ENCODE data around the gene CLDN7. TPM values are rescaled to one million over a fixed set of nuclear protein-coding genes. Genes with fewer than 3 reads are reported as not detected.
A peak's percentile ranks its signal among the peaks of the same experiment; 100 is the strongest.

CLDN7 gene
- total and polyA plus RNA-seq, 5 donors = 1.8 to 3.4 (median 2.9) TPM

DNA sequence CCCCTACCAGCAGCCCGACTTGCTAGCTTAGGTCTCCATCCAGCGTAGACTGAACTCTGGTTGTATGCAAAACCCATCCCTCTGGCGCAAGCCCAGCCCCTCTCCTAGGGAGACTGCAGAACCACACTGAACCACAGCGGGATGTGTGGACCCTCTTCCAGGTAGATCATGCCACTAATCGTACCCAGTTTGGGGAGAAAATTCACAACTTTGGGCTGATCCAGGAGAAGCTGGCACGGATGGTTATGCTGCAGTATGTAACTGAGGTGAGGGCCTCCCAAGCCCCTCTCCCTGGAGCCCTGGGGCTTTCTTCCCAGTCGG is 39.3 kb downstream of the CLDN7 start:
- intact Hi-C loops (cut with DNase I) = no loop called here
- WGBS = 76% methylated on average over 7 of the region's 7 CpGs
- Histone ChIP-seq H3K4me3 (ENCODE audit: low read length) (no peak overlapping the region), H3K27ac (ENCODE audit: low read length) (no peak overlapping the region), H3K27me3 (ENCODE audit: control insufficient read depth, insufficient read depth) (no peaks in the 10 kb centered on the region), H3K4me1 (ENCODE audit: control insufficient read depth, insufficient read depth, low read length) (peaks cover 2% of the 10 kb centered on the region), H3K9me3 (ENCODE audit: control insufficient read depth, low read length) (no peaks in the 10 kb centered on the region)
- no peak for ATAC-seq
- peak in 1 of 3 donors; percentile 54 for DNase-seq

DNA sequence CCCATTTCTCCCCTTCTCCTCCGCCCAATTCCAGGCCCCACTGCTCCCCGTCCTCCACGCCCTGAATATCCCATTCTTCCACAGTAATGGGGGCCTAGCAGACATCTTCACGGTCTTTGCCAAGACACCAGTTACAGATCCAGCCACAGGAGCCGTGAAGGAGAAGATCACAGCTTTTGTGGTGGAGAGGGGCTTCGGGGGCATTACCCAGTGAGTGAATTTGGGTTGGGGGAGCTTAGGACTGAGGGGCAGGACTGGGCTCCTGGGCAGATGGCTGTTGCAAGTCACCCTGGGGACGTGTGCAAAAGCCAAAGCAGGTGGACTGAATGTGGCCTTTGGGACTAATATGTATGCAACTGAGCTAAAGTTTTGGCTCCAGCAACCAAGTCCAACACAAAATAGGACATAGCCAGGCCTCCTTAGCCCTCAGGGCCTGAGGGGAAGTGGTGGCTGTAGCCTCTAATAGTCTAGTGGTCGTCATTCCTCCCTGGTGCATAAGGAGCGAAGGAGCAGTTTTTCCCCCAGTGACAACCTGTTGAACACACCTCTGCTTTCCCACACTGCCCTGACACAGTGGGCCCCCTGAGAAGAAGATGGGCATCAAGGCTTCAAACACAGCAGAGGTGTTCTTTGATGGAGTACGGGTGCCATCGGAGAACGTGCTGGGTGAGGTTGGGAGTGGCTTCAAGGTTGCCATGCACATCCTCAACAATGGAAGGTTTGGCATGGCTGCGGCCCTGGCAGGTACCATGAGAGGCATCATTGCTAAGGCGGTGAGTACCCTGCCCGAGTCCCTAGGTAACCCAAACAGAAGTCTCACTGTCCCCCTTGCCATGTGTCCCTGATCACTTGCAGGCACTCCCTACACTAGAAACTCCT is 39.9 kb downstream of the CLDN7 start:
- intact Hi-C loops (cut with DNase I) = no loop called here
- no peak overlapping the region for H3K4me3 ChIP-seq (ENCODE audit: low read length)
- ATAC-seq = no peak
- H3K4me1 ChIP-seq (ENCODE audit: control insufficient read depth, insufficient read depth, low read length) = peaks cover 2% of the 10 kb centered on the region
- DNase-seq = peak in 2 of 3 donors; percentile 7 to 47
- H3K9me3 ChIP-seq (ENCODE audit: control insufficient read depth, low read length) = no peaks in the 10 kb centered on the region
- H3K27ac ChIP-seq (ENCODE audit: low read length) = no peak overlapping the region
- H3K27me3 ChIP-seq (ENCODE audit: control insufficient read depth, insufficient read depth) = no peaks in the 10 kb centered on the region
- 77% methylated on average over 15 of the region's 15 CpGs for WGBS

DNA sequence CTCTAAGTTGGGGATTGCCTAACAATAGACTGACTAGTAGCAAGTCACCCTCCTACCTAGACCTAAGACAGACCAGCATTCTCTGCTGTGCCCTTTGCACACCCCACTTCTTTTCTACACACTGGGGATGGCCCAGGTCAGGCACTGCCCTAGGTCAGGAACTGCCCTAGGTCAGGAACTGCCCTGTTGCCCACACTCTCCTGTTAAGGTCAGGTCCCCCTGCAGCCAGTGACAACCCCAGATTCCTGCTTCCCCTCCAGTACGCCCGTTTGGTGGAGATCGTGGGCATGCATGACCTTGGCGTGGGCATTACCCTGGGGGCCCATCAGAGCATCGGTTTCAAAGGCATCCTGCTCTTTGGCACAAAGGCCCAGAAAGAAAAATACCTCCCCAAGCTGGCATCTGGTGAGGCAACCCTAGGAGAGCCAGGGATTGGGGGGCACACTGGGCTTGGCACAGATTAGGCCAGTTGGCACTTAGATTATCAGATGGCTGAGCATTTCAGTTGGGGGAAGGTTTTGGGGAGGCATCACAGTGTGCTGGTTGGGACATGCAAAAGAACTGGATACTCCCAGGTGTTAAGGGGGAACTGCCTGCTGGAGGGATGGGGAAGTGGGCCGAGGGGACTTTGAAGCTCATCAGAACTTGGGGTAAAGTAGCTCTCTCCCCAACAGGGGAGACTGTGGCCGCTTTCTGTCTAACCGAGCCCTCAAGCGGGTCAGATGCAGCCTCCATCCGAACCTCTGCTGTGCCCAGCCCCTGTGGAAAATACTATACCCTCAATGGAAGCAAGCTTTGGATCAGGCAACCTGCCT is 40.8 kb downstream of the CLDN7 start:
- Histone ChIP-seq H3K4me1 (ENCODE audit: control insufficient read depth, insufficient read depth, low read length) (peaks cover 2% of the 10 kb centered on the region), H3K4me3 (ENCODE audit: low read length) (no peak overlapping the region), H3K27ac (ENCODE audit: low read length) (no peak overlapping the region), H3K9me3 (ENCODE audit: control insufficient read depth, low read length) (no peaks in the 10 kb centered on the region), H3K27me3 (ENCODE audit: control insufficient read depth, insufficient read depth) (no peaks in the 10 kb centered on the region)
- ATAC-seq = no peak
- intact Hi-C loops (cut with DNase I) = no loop called here
- WGBS = 72% methylated on average over 10 of the region's 10 CpGs
- DNase-seq = peak in 2 of 3 donors; percentile 8 to 53

DNA sequence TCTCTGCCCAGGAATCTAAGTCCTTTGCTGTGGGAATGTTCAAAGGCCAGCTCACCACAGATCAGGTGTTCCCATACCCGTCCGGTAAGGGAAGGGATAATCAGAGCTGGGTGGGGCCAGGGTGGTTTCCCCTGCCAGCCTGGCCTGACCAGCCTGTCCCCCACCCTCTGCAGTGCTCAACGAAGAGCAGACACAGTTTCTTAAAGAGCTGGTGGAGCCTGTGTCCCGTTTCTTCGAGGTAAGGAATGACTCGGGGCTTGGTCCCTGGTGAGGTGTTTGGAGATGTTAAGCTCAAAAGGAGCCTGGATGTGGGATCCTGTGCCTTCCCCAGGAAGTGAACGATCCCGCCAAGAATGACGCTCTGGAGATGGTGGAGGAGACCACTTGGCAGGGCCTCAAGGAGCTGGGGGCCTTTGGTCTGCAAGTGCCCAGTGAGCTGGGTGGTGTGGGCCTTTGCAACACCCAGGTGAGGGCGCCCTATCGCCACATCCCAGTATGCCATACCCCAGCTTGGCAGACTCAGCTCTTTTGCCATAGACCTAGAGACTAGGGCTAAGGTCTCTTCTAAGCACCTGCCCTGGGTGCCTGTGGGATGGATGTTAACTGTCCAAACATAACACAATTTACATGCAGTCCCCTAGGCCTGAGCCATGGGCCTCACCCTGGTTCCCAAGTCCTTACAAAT is 41.5 kb downstream of the CLDN7 start:
- Histone ChIP-seq H3K27ac (ENCODE audit: low read length) (peak overlapping the region; percentile 95), H3K27me3 (ENCODE audit: control insufficient read depth, insufficient read depth) (no peaks in the 10 kb centered on the region), H3K9me3 (ENCODE audit: control insufficient read depth, low read length) (no peaks in the 10 kb centered on the region), H3K4me1 (ENCODE audit: control insufficient read depth, insufficient read depth, low read length) (peaks cover 2% of the 10 kb centered on the region), H3K4me3 (ENCODE audit: low read length) (peak overlapping the region; percentile 78)
- peak; percentile 0 to 12 for ATAC-seq
- intact Hi-C loops (cut with DNase I) = no loop called here
- 30% methylated on average over 11 of the region's 11 CpGs for WGBS
- peak; percentile 56 to 76 (median 72) for DNase-seq

DNA sequence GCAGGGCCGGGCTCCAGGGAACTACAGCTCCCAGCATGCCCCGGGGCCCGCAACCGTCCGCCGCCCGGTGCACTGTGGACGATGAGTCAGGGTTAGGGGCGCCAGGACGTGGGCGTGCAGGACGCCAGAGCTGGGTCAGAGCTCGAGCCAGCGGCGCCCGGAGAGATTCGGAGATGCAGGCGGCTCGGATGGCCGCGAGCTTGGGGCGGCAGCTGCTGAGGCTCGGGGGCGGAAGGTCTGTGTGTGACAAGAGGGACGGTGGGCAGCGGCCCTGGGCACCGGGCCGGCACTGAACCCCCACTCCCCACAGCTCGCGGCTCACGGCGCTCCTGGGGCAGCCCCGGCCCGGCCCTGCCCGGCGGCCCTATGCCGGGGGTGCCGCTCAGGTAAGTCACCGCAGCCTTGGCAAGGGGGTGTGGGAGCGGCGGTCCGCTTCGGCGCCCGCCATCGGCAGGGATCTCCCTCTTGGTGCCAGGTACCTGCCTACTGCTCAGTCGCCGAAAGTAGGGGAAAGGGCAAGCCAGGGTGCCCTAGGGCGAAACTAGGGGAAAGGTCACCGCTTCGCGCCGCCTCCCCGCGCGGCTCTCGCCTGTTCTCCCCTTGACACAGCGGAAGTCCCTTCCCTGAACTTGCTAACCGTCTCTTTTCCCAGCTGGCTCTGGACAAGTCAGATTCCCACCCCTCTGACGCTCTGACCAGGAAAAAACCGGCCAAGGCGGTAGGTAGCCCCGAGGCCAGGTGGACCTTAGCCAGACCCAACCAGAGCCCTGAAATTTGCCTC is 42.3 kb downstream of the CLDN7 start, which contains the start of the genes ACADVL and DLG4:
Gene ACADVL (plus strand): TSS at position 127 of the 781 bp plus-strand sequence. CDS start 47 bp downstream, at position 174.
Gene DLG4 (minus strand): TSS at position 25 of the 781 bp plus-strand sequence.
- peak within 1 kb of the TSS; percentile 78 for H3K4me3 ChIP-seq (ENCODE audit: low read length)
- DNase-seq = peak; percentile 97 to 98 (median 97)
- under 1% methylated on average over 63 of the region's 63 CpGs for WGBS
- H3K4me1 ChIP-seq (ENCODE audit: control insufficient read depth, insufficient read depth, low read length) = peaks cover 2% of the 10 kb centered on the region
- H3K27ac ChIP-seq (ENCODE audit: low read length) = peak within 1 kb of the TSS; percentile 95
- peak; percentile 87 to 88 for ATAC-seq
- no peaks in the 10 kb centered on the region for H3K27me3 ChIP-seq (ENCODE audit: control insufficient read depth, insufficient read depth)
- intact Hi-C loops (cut with DNase I) = no loop called here
- no peaks in the 10 kb centered on the region for H3K9me3 ChIP-seq (ENCODE audit: control insufficient read depth, low read length)

DNA sequence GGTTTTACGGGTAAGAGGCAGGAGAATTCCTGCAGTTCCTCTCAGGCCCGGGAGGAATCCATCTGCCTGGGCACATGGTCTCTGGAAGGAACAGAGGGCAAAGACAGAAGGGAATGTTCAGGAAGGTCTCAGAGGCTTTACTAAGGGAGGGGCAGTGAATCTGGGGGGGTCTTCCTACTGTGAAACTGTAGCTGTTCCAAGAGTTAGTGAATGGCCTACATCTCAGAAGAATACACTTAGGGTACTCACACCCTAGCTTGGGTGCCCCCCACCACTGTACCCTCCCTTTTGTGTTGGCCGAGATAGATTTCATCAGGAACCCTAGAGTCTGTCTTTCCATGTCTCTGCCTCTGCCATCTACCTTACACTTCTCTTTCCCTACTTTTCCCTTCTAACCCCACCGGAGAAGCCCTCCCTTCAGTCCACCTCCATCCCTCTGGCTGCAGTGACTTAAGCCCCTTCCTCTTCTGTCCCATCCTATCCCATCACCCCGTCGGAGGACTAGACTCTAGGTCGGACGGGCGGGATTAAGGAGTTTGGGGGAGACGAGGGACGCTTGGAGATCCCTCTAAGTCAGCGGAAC is 43.0 kb downstream of the CLDN7 start:
- peak in 2 of 3 donors; percentile 6 to 13 for DNase-seq
- H3K9me3 ChIP-seq (ENCODE audit: control insufficient read depth, low read length) = no peaks in the 10 kb centered on the region
- peaks cover 2% of the 10 kb centered on the region for H3K4me1 ChIP-seq (ENCODE audit: control insufficient read depth, insufficient read depth, low read length)
- 18% methylated on average over 12 of the region's 12 CpGs for WGBS
- no peak for ATAC-seq
- H3K27me3 ChIP-seq (ENCODE audit: control insufficient read depth, insufficient read depth) = no peaks in the 10 kb centered on the region
- H3K4me3 ChIP-seq (ENCODE audit: low read length) = peak overlapping the region; percentile 78
- intact Hi-C loops (cut with DNase I) = no loop called here
- H3K27ac ChIP-seq (ENCODE audit: low read length) = peak overlapping the region; percentile 83

DNA sequence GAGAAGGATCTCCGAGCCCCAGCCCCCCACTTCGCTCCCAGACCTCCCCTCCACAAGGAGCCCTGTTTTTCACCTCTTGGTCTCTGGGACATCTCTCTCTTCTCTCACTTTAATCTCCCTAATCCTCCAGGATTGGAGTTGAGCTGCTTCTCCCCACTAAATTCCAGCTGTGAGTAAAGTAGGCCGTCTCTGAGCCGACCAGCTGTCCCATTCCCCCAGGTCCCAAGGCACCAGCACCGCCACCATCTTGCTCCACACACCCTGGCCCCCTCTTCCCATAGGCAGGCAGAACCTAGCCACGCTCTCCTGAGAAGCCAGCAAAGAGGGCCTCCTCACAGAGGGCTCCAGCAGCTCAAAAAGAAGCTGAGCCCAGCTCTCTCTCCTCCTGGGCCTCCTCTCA is 43.5 kb downstream of the CLDN7 start:
- intact Hi-C loops (cut with DNase I) = no loop called here
- no peak for ATAC-seq
- H3K27me3 ChIP-seq (ENCODE audit: control insufficient read depth, insufficient read depth) = no peaks in the 10 kb centered on the region
- H3K27ac ChIP-seq (ENCODE audit: low read length) = no peak overlapping the region
- H3K4me1 ChIP-seq (ENCODE audit: control insufficient read depth, insufficient read depth, low read length) = peaks cover 2% of the 10 kb centered on the region
- no peaks in the 10 kb centered on the region for H3K9me3 ChIP-seq (ENCODE audit: control insufficient read depth, low read length)
- H3K4me3 ChIP-seq (ENCODE audit: low read length) = no peak overlapping the region
- WGBS = 64% methylated on average over 6 of the region's 6 CpGs
- peak in 2 of 3 donors; percentile 12 to 32 for DNase-seq

DNA sequence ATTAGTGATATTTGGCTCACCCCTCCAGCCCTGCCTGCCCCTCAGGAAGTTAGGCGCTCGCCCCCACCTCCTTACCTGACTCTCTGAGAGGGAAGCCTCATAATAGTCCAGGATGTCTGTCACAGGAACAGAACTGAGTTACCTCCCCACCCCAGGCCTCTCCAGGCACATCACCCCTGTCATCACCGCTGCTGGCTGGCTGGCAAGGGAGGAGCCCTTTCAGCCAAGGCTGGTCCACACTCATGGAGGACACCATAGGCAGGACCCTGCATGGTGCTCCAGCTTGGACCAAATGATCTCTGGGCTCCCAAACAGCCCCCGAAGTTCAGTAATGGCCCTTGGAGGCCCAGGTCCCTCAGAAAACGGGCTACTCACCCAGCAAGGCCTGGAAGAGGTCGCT is 44.1 kb downstream of the CLDN7 start:
- DNase-seq (peak in 2 of 3 donors; percentile 31 to 59), ATAC-seq (no peak)
- Histone ChIP-seq H3K4me3 (ENCODE audit: low read length) (peak overlapping the region; percentile 61), H3K27ac (ENCODE audit: low read length) (no peak overlapping the region), H3K9me3 (ENCODE audit: control insufficient read depth, low read length) (no peaks in the 10 kb centered on the region), H3K27me3 (ENCODE audit: control insufficient read depth, insufficient read depth) (no peaks in the 10 kb centered on the region), H3K4me1 (ENCODE audit: control insufficient read depth, insufficient read depth, low read length) (peaks cover 2% of the 10 kb centered on the region)
- WGBS = 55% methylated on average over 6 of the region's 6 CpGs
- intact Hi-C loops (cut with DNase I) = no loop called here

DNA sequence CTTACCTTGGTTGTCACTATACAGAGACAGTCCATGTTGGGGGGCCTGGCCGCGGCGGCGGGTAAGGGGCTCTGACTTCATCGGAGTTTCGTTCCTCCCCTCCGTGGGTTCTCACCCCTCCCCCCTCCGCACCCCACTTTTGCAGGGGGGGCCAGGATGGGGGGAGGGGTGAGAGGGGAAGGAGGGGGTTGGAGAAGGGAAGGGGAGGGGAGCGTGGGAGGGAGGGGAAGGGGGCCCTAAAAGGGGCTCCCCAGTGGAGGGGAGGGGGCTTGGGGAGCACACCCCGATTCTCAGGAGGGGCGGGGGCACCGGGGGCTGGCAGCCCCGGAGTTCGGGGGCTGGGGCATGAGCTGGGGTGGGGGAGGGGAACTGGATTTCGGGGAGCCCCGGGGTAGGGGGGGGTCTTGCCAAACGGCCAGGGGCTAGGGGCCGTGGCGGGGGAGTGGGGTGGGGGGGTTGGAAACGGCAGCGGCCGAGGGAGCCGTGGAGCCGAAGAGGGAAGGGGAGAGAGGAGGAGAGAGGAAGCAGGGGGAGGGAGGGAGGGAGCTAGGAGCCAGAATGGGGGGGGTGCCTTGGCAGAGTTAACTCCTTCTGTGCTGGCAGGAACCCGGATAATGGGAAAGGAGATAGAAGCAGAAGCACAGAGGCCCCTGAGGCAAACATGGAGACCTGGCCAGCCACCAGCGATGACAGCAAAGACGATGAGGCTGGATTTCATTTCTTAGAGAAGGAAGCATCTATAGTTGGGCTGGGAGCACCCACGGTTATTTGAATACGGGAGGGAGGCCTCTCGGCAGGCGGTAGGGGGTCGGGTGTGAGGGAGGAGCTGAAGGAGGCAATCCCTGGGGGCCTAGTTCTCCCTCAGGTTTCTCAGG is 44.9 kb downstream of the CLDN7 start:
- Histone ChIP-seq H3K4me1 (ENCODE audit: control insufficient read depth, insufficient read depth, low read length) (peaks cover 2% of the 10 kb centered on the region), H3K27me3 (ENCODE audit: control insufficient read depth, insufficient read depth) (no peaks in the 10 kb centered on the region), H3K27ac (ENCODE audit: low read length) (peak overlapping the region; percentile 5), H3K9me3 (ENCODE audit: control insufficient read depth, low read length) (no peaks in the 10 kb centered on the region), H3K4me3 (ENCODE audit: low read length) (peak overlapping the region; percentile 61)
- ATAC-seq = no peak
- intact Hi-C loops (cut with DNase I) = no loop called here
- WGBS = under 1% methylated on average over 32 of the region's 32 CpGs
- DNase-seq = peak; percentile 67 to 83 (median 82)
